ENCODE data around the gene NFKBIE.
"Not testable (repeated sequence)": the region's sequence is repeated elsewhere in the genome, so short reads cannot be mapped to it uniquely, and the experiment has no call there.

NFKBIE gene, protein sequence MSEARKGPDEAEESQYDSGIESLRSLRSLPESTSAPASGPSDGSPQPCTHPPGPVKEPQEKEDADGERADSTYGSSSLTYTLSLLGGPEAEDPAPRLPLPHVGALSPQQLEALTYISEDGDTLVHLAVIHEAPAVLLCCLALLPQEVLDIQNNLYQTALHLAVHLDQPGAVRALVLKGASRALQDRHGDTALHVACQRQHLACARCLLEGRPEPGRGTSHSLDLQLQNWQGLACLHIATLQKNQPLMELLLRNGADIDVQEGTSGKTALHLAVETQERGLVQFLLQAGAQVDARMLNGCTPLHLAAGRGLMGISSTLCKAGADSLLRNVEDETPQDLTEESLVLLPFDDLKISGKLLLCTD

DNA sequence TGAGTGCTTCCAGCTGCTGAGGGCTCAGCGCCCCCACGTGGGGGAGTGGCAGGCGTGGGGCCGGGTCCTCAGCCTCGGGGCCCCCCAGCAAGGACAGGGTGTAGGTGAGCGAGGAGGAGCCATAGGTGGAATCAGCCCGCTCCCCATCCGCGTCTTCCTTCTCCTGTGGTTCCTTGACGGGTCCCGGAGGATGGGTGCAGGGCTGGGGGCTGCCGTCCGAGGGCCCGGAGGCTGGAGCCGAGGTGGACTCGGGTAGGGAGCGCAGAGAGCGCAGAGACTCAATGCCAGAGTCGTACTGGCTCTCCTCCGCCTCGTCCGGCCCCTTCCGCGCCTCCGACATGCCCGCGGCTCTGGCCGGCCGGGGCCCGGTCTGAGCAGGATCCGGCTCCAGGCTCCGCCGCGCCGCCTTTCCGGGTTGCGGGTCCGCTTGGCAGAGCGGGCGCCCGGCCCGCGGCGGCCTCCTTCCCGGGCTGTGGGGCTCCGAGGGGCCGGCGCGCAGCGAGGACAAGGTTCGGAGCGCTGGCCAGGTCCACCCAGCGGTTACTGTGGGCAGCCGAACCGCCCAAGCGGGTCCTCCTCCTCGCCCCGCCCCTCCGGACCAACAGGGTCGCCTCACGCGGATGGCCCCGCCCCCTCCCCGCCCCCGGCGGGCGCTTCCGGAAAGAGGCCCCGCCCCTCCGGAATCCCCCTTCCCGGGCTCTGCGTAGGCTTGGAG lies at the start of gene NFKBIE:
TSS of gene NFKBIE (minus strand) at position 545 of the 715 bp plus-strand sequence. CDS start at position 340, 205 bp downstream.
- peak; percentile 33 for DNase-seq

DNA sequence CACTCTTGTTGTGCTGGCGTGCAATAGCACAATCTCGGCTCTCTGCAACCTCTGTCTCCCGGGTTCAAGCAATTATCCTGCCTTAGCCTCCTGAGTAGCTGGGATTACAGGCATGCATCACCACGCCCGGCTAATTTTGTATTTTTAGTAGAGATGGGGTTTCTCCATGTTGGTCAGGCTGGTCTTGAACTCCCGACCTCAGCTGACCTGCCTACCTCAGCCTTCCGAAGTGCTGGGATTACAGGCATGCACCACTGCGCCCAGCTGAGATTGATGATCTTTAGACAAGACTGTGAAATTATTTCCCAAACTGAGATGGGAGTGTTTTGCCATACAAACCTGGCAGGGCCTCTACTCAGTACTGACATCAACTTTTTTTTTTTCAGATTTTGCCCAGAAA lies 49.3 kb upstream of the NFKBIE start:
- not testable (repeated sequence) for DNase-seq

DNA sequence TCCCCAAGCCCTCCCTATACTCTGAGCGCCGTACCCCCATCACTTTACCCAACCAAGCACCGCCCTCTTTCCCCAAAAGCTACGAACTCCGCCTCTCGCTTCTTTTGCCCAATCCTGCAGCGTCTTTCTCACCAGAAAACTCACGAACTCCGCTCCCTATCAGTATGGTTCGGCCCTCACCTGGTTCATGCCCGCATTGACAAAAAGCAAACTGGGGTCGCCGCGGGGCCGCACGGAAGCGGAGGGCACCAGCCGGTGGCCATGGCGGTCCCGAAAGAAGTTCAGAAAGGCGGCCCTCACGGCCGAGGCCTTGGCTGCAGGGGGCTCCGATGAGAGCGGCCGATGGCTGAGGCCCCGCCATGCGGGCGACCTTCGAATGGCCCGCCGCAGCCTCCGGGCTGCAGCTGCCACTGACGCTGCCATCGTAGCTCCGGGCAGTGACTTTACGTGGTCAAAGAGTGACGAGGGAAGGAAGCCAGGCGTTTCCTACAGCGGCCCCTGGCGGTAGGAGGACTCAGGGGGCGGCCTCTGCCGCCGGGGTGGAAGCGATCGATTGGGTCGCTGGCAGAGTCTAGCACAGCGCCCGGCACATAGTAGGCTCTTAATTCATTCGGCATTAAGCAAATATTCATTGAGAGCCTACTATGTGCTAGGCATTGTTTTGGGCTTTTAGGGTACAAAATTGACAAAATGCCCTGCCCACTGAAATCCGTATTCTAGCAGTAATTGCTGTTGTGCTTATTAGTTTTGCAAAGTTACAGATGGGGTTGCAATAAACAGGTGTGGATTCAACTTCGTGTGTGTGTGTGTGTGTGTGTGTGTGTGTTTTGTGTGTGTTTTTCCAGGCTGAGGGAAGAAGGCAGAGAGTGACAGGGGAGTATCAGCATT lies 47.8 kb upstream of the NFKBIE start, which contains the start of gene AARS2:
TSS of gene AARS2 (minus strand) at position 447 of the 888 bp plus-strand sequence. CDS start at position 423, 24 bp downstream.
- DNase-seq = peak; percentile 49

DNA sequence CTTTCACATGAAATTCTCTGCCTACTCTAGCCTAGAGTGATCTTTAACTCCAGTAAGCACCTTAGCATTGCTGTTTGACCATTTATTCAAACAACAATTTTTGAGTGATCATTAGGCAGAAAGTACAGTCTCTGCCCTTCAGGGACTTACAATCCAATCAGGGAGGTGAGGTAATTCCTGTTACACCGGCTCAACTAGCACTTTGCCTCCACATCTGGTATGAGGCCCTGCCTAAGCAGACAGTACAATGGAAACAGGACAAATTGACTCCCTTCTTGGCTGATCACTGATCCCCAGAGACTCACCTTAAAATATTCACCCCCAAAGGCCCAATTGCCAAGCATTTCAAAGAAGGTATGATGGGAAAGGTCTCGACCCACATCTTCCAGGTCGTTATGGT lies 46.4 kb upstream of the NFKBIE start:
- DNase-seq = no peak

DNA sequence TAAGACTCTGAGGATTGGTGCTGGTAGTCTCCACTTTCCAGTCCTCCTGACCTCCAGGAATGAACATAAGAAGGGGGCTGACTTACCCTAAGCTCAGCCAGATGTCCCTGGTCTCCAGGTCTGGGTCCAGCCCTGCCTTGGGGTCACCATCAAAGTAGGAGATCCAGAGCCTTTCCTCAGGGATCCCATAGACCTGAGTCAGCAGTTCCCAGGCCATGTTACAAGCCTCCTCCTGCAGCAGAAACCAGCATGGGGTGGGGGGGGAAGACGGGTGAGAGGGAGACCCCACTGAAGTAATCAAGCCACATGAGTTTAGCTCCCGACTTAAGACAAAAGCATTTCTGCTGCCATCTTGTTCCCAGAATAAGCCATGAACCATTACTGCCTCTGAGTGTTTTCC lies 46.0 kb upstream of the NFKBIE start:
- DNase-seq = no peak

DNA sequence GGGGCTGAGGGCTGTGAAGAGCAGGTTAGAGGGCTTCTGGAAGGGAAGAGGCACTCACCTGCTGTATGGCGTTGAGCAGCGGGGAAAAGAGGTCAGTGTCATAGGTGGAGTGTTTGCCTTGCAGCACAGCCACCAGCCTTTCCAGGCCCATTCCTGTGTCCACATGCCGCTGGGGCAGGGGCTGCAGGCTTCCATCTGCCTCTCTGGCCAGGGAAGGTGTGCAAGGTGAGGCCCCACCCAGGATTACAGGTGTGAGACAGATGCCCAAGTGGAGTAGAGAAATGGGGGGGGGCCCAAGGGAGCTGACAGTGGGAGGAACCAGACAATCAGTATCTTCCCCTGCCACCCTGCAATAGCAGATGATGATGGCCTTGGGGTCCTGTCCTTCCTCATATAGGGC lies 44.9 kb upstream of the NFKBIE start:
- DNase-seq = no peak

DNA sequence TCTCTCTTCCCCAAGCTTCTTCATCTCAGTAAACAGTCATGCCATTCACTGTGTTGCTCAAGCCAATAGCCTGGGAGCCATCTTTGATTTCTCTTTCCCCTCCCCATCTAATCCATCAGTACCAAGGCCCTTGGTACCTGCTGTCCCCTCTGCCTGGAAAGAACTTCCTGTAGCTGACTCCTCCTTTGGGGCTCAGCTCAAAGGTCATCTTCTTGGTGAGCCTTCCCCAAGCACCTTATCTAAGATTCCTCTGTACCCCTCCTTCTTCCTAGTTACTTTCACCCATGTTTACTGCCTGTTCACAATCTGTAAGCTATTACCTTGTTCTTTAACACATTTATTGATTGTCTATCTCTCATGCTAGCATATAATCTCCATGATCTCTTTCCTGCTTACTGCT lies 44.3 kb upstream of the NFKBIE start:
- DNase-seq = no peak

DNA sequence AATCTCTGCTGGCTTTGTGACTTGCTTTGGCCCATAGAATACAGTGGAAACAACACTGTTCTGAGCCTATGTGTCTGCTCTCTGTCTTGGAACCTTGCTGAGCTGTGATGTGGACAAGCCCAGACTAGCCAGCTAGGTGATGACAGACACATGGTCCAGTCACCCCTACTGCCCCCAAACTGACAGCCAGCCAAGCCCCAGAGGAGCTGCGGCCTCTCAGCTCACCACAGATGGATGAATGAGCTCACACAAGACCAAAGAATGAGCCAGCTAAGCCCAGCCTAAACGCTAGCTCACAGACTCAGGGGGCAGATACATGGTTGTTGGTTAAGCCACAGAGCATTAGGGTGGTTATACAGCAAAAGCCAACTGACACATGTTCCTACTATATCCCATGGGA lies 43.7 kb upstream of the NFKBIE start:
- no peak for DNase-seq

DNA sequence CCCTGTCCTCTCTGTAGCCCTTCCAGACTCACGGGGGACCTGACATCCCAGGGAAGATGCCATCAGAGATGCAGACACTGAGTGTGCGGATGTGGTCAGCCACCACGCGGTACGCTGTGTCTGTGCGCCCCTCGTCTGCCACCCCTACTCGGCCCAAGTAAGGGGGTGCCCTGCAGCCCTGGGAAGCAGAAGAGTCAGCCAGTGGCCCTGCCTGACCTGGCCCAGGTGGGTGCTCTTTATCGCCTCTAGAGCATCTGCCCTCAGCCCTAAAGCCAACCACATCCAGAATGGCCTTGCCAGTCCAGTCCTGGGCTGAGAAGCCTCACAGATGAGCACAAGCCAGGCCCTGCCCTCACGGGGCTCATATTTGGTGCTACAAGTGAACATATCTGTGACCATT lies 41.9 kb upstream of the NFKBIE start:
- DNase-seq = no peak

DNA sequence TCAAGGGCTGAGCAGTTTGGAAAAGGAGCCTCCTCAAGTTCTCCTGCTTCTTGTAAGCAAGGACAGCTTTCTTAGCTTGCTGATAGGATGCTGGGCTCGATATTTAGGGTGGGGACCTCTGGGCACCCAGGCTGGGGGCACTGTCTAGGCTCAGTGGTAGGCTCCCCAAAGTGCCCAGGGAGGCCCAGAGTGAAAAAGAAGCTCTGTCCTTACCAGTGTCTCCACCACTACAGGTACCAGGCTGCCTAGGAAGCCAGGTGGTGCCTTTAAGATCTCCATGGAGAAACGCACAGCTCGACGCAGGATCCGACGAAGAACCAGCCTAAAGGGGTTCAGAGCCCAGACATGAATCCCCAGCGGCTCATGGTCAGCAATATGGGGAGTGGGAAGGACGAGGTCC lies 41.4 kb upstream of the NFKBIE start:
- DNase-seq = no peak

DNA sequence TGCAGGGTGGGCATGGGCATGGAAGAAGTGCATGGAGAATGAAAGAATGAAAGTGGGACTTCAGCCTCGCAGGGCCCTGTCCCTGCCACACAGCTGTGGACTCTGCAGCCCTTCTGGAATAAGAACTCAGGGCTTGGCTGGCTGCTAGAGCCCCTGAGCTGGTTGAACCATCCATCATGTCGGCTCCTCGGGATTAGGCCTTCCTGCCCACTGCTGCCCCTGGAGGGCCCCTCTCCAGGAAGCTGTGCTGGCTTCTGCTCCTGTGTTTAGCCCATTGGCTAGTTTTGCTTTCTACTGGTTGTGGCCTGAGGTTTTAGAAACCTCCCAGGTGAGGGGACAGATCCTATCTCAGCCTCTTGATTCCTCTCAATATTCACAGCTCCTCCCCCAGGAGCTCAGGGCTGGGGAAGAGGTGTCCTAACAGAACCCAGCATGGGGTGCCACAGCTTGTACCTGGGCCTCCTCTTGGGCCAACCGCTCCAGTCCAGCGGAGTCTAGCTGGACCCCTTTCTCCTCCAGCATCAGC lies 39.9 kb upstream of the NFKBIE start:
- DNase-seq = no peak

DNA sequence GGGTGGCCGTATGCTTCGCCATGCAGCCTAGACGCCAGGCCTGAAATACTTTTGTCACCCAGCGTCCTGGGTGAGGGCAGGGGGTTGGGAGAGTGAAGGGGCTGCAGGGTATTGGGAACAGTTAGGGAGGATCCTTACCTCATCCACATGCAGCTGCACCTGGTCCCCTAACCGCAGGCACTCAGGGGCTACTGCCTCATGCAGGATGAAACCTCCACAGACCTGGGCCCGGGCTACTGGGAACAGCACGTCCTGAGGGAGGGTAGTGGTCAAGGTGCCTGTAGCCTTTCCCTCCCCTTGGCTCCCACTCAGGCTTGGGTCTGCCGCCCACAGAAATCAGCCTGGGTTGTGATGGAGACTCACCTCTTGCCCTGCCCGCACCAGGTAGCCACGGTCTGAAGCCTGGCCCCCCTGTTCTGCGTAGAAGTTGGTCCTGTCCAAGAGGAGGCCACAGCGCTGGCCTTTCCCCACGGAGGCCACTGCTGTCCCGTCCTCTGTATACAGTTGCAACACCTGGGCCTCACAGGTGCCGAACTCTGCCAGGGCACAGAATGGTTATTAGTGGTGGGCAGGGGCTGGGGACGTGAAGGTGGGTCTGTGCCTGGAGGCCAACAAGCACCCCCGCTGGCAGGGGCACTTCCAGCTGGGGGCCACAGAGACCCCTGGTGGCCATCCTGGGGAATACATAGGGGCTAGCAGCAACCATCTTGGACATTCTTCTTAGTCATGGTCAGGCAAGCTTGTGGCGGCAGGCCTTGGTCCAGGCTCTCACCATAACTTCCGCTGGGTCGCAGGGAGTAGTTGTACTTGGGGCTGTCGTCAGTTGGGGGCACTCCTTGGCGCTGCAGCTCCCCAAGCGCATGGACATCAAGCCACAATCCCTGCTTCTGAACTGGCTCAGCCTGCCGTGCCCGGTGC lies 39.2 kb upstream of the NFKBIE start:
- DNase-seq = no peak

DNA sequence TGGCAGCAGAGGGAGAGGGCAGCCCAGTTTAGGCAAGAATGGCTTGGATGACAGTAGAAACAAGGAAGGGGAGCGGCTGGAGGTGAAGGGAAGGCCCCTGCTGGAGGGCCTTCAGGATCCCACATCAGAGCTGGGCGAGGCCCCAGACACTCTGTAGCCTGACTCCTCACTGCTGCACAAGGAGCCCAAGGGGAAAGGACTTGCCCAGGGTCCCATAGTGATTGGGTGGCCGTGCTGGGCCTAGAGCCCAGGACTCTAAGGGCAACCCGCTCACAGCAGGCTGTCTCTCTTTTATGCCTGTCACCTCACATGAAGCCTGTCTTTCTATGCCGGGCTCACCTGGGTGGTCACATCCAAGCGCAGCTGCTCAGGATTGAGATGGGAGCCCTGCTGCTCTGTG lies 38.5 kb upstream of the NFKBIE start:
- no peak for DNase-seq

DNA sequence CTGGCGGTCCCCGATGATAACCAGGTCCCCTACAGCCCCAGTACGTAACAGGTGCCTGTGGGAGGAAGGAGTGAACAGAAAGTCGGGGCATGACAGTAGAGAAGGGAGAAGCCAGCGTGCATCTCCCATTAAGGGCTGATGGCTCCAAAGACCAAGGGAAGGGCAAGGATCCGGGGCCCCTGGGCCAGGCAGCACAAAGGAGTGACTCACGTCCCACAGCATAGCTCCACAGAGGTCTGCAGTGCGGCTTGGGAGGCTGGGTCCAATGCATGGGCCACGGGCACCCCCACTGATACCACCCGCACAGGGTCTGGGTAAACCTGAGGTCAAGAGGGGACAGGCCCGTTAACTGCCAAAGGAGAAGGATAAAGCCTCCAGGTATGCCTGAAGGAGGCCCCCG lies 37.5 kb upstream of the NFKBIE start:
- DNase-seq = no peak

DNA sequence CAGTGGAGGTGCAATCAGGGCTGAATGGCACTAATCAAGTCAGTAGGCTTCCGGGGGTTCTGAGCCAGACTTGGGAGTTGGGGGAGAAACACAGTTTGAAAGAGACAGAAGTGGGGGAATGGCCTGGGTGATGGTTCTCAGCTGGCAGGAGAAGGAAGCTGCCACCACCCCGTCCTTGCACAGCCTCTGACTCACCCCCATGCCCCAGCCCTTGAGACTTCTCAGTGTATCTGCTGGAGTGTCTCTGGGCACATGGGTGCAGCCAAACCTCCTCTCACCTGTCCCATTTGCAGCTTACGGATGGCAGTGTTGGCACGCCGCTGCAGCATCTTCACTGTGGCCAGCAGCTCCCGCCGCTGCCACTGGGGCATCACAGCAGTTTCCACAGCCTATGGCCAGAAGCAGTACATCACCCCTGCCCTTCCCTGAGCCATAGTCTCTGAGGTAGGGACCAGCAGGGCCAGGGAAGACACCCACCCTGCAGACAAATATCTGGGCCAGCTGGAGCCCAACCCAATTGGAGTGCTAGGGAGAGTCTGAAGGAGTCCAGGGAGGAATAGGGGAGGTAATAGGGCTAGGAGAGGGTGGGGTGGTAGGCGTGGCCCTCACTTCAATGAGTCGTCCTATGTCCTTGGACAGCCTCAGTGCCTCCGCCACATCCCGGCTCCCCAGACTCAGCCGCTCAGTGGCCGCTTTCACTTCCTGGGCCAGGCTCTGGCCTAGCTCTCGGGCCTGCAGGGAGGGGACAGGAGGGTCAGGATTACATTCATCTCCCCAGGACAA lies 36.6 kb upstream of the NFKBIE start:
- no peak for DNase-seq

DNA sequence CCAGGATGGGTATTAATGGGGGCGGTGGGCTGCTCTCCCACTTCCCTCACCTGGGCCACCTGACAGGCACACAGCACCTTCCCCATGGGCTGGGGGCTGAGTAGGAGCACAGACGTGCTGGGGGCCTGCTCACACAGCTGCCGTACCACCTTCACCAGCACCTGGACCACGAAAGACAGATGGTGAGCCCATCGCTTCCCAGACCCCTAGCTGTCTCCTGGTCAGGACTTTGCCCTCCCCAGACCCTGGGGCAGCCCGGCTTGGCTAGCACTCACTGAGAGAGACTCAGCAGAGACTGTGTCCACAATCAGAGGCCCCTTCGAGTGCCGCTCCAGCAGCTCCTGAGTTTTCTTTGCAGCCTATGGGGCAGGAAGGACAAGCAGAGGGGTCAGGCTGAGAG lies 35.8 kb upstream of the NFKBIE start:
- DNase-seq = no peak

DNA sequence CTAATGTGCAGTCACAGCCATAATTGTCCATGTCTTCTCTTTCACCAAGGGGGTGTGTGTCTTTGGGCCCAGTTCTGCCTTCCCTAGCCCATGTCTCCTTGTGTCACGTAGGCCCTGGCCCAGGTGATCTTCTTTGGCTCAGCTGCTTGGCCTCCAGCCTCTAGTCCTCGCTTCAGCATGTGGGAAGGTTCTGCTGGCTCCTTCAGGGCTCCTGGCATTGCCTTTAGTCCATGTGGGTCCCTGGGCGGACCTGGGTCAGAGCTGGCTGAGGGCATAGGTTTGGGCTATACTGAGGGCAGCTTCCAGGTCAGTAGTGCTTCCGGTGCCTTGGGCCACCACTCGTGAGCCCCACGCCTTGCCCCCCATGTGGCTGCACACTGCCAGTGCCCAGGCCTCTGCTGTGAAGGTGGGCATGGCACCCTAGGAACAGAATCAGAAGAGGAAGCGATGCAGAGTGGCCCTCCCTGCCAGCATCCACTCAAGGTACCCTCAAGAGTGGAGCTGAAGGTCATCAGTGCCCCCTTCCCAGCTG lies 35.0 kb upstream of the NFKBIE start:
- no peak for DNase-seq

DNA sequence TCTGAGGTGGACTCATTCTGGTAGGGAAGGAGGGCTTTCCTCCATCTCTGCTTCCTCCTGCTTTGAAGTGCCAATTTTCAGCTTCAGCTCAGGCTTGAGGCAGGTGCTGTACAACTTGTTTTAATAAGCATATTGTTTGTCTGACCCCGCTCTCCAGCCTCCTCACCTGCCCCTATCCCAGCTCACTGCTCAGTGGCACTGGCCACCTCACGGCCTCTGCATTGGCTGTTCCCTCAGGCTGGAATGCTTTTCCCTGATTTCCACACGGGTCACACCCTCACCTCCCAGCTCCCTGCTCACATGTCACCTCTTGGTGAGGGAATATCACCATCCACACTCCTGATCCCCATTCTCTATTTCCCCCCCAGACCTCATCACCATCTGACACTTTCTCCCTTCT lies 33.5 kb upstream of the NFKBIE start:
- no peak for DNase-seq

DNA sequence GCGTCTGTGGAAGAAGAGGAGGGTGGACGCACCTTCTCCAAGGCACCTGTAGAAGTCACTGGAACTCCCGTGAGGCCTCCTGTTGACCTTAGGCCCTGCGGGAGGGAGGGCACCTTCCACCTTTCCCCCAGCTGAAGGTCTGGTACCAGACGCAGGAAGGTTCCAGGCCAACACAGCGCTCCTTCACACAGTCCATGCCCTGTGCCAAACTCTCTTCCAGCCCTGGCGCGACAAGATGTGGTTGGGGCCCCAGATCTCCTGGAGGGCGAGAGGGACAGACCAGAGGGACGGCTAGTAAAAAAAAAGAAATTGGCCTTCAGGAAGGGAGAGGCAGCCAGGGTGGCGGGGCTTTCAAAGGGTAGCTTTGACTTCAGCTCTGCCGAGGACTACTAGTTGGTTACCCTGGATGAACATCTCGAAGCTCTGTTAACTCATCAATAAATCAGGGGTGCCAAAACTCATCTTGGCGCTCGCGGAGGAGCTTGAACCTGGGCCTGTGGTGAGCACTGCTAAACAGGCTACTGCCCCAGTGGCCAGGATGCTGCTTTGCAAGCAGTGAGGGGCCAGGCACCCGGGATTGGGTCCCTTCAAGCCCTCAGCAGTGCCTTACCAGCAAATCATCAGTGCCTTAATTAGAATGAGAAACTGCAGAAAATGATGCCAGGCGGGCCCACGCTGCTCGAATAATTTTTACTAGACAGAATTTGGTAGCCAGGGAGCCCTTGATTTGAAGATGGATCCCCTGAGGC lies 32.9 kb upstream of the NFKBIE start:
- no peak for DNase-seq
